Endodermal cell (in vitro differentiated cells): ENCODE results near the gene FAM13C. TPM values are rescaled to one million over a fixed set of nuclear protein-coding genes. Genes with fewer than 3 reads are reported as not detected.

Experiments
- DNase-seq: peaks from one replicate; pipeline ENCODE4 v3.0.0-alpha.2; 2017
- H3K27ac ChIP-seq: 2 replicates; pipeline ENCODE4 v1.5.1; 2013; ENCODE audit warnings: mild to moderate bottlenecking, low read depth, low read length, moderate library complexity
- H3K27me3 ChIP-seq: 2 replicates; pipeline ENCODE4 v1.6.1; 2013; ENCODE audit warnings: mild to moderate bottlenecking, low read length, moderate library complexity; ENCODE audit not compliant: insufficient read depth, control insufficient read depth, poor library complexity, severe bottlenecking
- H3K36me3 ChIP-seq: 2 replicates; pipeline ENCODE4 v1.7.0; 2013; ENCODE audit warnings: mild to moderate bottlenecking, low read length, moderate library complexity; ENCODE audit not compliant: control insufficient read depth, insufficient read depth
- H3K4me1 ChIP-seq: one replicate; pipeline ENCODE4 v1.7.0; 2013; ENCODE audit warnings: low read length; ENCODE audit not compliant: control insufficient read depth, insufficient read depth
- H3K4me3 ChIP-seq: 2 replicates; pipeline ENCODE4 v1.5.1; 2013; ENCODE audit warnings: mild to moderate bottlenecking, low read length, moderate library complexity
- H3K9ac ChIP-seq: 2 replicates; pipeline ENCODE4 v1.6.1; 2013; ENCODE audit warnings: mild to moderate bottlenecking, low read length, moderate library complexity; ENCODE audit not compliant: poor library complexity, severe bottlenecking; ENCODE audit errors: extremely low read depth
- H3K9me3 ChIP-seq: 2 replicates; pipeline ENCODE4 v1.6.1; 2013; ENCODE audit warnings: mild to moderate bottlenecking, low read length, moderate library complexity; ENCODE audit not compliant: control insufficient read depth
- H3K27ac Mint-ChIP-seq: 2 replicates; pipeline ENCODE4 v1.8.0; 2020; ENCODE audit warnings: mixed read lengths
- H3K27me3 Mint-ChIP-seq: 2 replicates; pipeline ENCODE4 v1.8.0; 2021; ENCODE audit warnings: mild to moderate bottlenecking, mixed read lengths; ENCODE audit not compliant: insufficient read depth
- H3K36me3 Mint-ChIP-seq: 2 replicates; pipeline ENCODE4 v1.8.0; 2020; ENCODE audit warnings: low read depth, mixed read lengths
- H3K4me1 Mint-ChIP-seq: 2 replicates; pipeline ENCODE4 v1.8.0; 2020; ENCODE audit warnings: mixed read lengths
- H3K4me3 Mint-ChIP-seq: 2 replicates; pipeline ENCODE4 v1.8.0; 2020; ENCODE audit warnings: mild to moderate bottlenecking, moderate library complexity, mixed read lengths
- H3K9me3 Mint-ChIP-seq: 2 replicates; pipeline ENCODE4 v1.8.0; 2020; ENCODE audit warnings: mild to moderate bottlenecking, mixed read lengths
- WGBS, 2 experiments: methylation state at CpG; one replicate each; pipeline versions ENCODE4 v1.1.5 to v1.1.7; 2013; ENCODE audit warnings: missing lambda C conversion rate in 2 of 2, mixed read lengths in 1 of 2; ENCODE audit not compliant: insufficient coverage in 1 of 2, insufficient read length in 1 of 2; 5-methylcytosine and 5-hydroxymethylcytosine counted together
- total RNA-seq, 2 donors: library from RNA; stranded (reverse); fragmentation: NEBNext Ultra II Directional in 1 of 2; extraction: Animal tissue kit (Norgen Biotek cat#: 25700) in 1 of 2; gene quantifications; 2 replicates in 1 of 2; 3 replicates in 1 of 2; pipeline ENCODE4 v1.2.1, GENCODE V29; 2021
- TF ChIP-seq, protein P1 (sequence below): fragments of 200-600 bp; sonication (generic); conservative IDR thresholded peaks from 2 replicates; pipeline ENCODE4 v1.5.0; 2021; ENCODE audit warnings: antibody characterized with exemption, mild to moderate bottlenecking

FAM13C gene
- total RNA-seq, 2 donors from 2014 or later: 2.5 to 3.7 TPM

DNA sequence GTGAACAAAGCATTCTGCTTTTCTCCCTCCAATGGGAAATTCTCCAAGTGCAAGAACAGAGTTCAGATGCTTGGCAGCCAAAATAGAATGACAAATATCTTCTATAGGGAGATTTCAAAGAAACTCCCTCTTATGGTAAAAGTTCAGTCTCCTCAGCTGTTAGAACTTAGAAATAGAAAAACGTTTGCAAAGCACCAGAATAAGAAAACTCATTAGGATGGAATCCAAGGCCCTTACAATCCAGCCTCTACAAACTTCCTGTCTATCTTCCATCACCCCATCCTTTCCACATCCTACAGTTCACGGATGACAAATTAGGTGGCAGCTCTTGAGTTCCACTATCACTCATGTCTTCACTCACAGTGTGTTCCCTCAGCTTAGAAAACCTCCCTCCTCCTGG is 25.7 kb downstream of the FAM13C start:
- H3K27ac ChIP-seq: peak overlapping the region; percentile 2
- Mint-ChIP-seq H3K27me3 (peaks cover 19% of the 10 kb centered on the region), H3K27ac (no peak overlapping the region)

DNA sequence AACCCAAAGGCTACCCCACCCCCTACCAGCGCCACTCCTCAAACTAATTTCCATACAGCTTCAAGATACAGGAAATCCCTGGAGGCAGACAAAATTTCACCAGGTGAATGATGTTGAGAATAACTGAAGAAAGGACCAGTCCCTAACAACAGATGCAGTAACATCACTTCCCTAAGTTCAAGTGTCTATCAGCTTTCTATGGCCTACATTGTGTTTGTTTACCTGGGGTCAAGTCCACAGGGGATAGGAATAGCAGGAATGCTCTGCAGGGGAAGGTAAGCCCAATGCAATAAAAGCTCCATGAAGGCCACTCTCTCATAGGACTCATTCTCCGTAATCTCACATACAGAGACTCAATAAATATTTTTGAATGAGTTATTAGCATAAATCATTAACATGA is 26.9 kb downstream of the FAM13C start:
- no peaks in the 10 kb centered on the region for H3K9me3 ChIP-seq

More for the DNA sequence above, 25.7 kb downstream of the FAM13C start:
- Mint-ChIP-seq H3K36me3 (no peaks in the 10 kb centered on the region), H3K4me3 (no peak overlapping the region), H3K9me3 (no peaks in the 10 kb centered on the region), H3K4me1 (no peaks in the 10 kb centered on the region)
- TF ChIP-seq, protein P1, sequence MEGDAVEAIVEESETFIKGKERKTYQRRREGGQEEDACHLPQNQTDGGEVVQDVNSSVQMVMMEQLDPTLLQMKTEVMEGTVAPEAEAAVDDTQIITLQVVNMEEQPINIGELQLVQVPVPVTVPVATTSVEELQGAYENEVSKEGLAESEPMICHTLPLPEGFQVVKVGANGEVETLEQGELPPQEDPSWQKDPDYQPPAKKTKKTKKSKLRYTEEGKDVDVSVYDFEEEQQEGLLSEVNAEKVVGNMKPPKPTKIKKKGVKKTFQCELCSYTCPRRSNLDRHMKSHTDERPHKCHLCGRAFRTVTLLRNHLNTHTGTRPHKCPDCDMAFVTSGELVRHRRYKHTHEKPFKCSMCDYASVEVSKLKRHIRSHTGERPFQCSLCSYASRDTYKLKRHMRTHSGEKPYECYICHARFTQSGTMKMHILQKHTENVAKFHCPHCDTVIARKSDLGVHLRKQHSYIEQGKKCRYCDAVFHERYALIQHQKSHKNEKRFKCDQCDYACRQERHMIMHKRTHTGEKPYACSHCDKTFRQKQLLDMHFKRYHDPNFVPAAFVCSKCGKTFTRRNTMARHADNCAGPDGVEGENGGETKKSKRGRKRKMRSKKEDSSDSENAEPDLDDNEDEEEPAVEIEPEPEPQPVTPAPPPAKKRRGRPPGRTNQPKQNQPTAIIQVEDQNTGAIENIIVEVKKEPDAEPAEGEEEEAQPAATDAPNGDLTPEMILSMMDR: no peak
- 76 to 91% methylated on average over 2 of the region's 2 CpGs for WGBS, 2 experiments
- Histone ChIP-seq H3K4me3 (no peak overlapping the region), H3K9me3 (no peaks in the 10 kb centered on the region), H3K27me3 (no peaks in the 10 kb centered on the region), H3K36me3 (peaks cover 9% of the 10 kb centered on the region), H3K9ac (no peak overlapping the region), H3K4me1 (no peaks in the 10 kb centered on the region)
- no peak for DNase-seq

DNA sequence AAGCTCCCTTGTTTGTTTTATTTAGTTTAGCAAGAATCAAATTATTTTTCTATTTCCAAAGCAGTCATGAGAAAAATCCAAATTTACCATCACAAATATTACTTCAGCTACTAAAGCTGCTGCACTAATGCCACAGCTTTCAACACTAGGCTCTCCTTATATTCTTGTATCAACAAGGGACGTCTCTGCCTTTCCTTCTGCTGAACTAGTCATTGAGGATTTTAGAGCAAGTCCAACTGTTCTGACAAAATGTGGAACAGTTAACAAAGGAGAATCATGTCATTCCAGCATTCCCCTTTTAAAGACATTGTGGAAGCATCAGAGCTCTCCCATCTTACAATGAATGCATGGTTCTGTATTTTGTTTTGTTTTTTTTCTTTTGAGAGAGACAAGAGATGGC is 28.6 kb downstream of the FAM13C start:
- Mint-ChIP-seq H3K27me3 (peaks cover 19% of the 10 kb centered on the region), H3K36me3 (no peaks in the 10 kb centered on the region), H3K4me3 (no peak overlapping the region), H3K9me3 (no peaks in the 10 kb centered on the region), H3K27ac (no peak overlapping the region), H3K4me1 (no peaks in the 10 kb centered on the region)
- no peak overlapping the region for H3K27ac ChIP-seq
- no peak for DNase-seq
- H3K27me3 ChIP-seq: no peaks in the 10 kb centered on the region
- TF ChIP-seq, protein P1: no peak
- no peak overlapping the region for H3K9ac ChIP-seq
- 82 to 89% methylated on average over 1 of the region's 1 CpG for WGBS, 2 experiments
- no peaks in the 10 kb centered on the region for H3K9me3 ChIP-seq
- H3K4me1 ChIP-seq: no peaks in the 10 kb centered on the region
- H3K4me3 ChIP-seq: no peak overlapping the region
- H3K36me3 ChIP-seq: no peaks in the 10 kb centered on the region

More for the DNA sequence above, 26.9 kb downstream of the FAM13C start:
- Mint-ChIP-seq H3K27me3 (peaks cover 19% of the 10 kb centered on the region), H3K4me3 (no peak overlapping the region), H3K9me3 (no peaks in the 10 kb centered on the region), H3K36me3 (no peaks in the 10 kb centered on the region), H3K27ac (no peak overlapping the region), H3K4me1 (no peaks in the 10 kb centered on the region)
- TF ChIP-seq, protein P1: no peak
- DNase-seq: no peak
- Histone ChIP-seq H3K27ac (no peak overlapping the region), H3K4me3 (no peak overlapping the region), H3K27me3 (no peaks in the 10 kb centered on the region), H3K9ac (no peak overlapping the region), H3K4me1 (no peaks in the 10 kb centered on the region), H3K36me3 (peaks cover 9% of the 10 kb centered on the region)
- WGBS, 2 experiments: 100% methylated on average over 1 of the region's 2 CpGs; no CpG with 5 or more reads in 1 of the 2 experiments
